Stomach smooth muscle (tissue), 2 donors: ENCODE measurements around the gene GPR32.
"Not testable (repeated sequence)": the region's sequence is repeated elsewhere in the genome, so short reads cannot be mapped to it uniquely, and the experiment has no call there.

Experiments used
- H3K27ac ChIP-seq: one replicate; pipeline ENCODE4 v1.7.0; 2013; ENCODE audit warnings: mild to moderate bottlenecking, low read length, inconsistent platforms
- H3K27me3 ChIP-seq, 2 donors: one replicate each; pipeline ENCODE4 v1.7.0; 2013; ENCODE audit warnings: low read length in 2 of 2; ENCODE audit not compliant: insufficient read depth in 2 of 2, control insufficient read depth in 1 of 2
- H3K36me3 ChIP-seq, 2 donors: one replicate each; pipeline ENCODE4 v1.7.0; 2013; ENCODE audit warnings: low read length in 2 of 2; ENCODE audit not compliant: control insufficient read depth in 2 of 2, insufficient read depth in 2 of 2
- H3K4me1 ChIP-seq: one replicate; pipeline ENCODE4 v1.7.0; 2013; ENCODE audit warnings: low read length; ENCODE audit not compliant: control insufficient read depth, insufficient read depth
- H3K4me3 ChIP-seq, 2 donors: one replicate each; pipeline ENCODE4 v1.7.0; 2013; ENCODE audit warnings: low read length in 2 of 2
- H3K9ac ChIP-seq, 2 donors: one replicate each; pipeline ENCODE4 v1.7.0; 2013; ENCODE audit warnings: low read length in 2 of 2, mild to moderate bottlenecking in 1 of 2
- H3K9me3 ChIP-seq, 2 donors: one replicate each; pipeline ENCODE4 v1.7.0; 2013; ENCODE audit warnings: low read length in 2 of 2; ENCODE audit not compliant: control insufficient read depth in 2 of 2
- donor health status: healthy.
- donor health status: Pancreatic carcinoma.

The GPR32 gene

GRCh38 chr19:50728084-50728737 lies 42.1 kb upstream of the GPR32 start:
- Histone ChIP-seq H3K4me1 (peaks cover 22% of the 10 kb centered on the region), H3K9ac (no peak overlapping the region), H3K27me3 (peaks cover 21 to 27% of the 10 kb centered on the region in 2 donors), H3K9me3 (no peaks in the 10 kb centered on the region), H3K27ac (no peak overlapping the region), H3K36me3 (no peaks in the 10 kb centered on the region), H3K4me3 (peak overlapping the region in 1 of 2 donors; percentile 22)

GRCh38 chr19:50729894-50730293 lies 40.4 kb upstream of the GPR32 start:
- peaks cover 14% of the 10 kb centered on the region for H3K4me1 ChIP-seq
- peaks cover 16 to 24% of the 10 kb centered on the region in 2 donors for H3K27me3 ChIP-seq

GRCh38 chr19:50735869-50736268 lies 34.4 kb upstream of the GPR32 start:
- H3K36me3 ChIP-seq = no peaks in the 10 kb centered on the region
- H3K9me3 ChIP-seq = no peaks in the 10 kb centered on the region
- H3K4me1 ChIP-seq = no peaks in the 10 kb centered on the region
- H3K27me3 ChIP-seq = peaks cover 17 to 18% of the 10 kb centered on the region in 2 donors
- no peak overlapping the region for H3K9ac ChIP-seq
- no peak overlapping the region for H3K27ac ChIP-seq
- H3K4me3 ChIP-seq = no peak overlapping the region

More at GRCh38 chr19:50729894-50730293, 40.4 kb upstream of the GPR32 start:
- no peak overlapping the region for H3K9ac ChIP-seq
- H3K27ac ChIP-seq = no peak overlapping the region
- no peak overlapping the region for H3K4me3 ChIP-seq
- no peaks in the 10 kb centered on the region for H3K36me3 ChIP-seq
- H3K9me3 ChIP-seq = no peaks in the 10 kb centered on the region

- Histone ChIP-seq H3K36me3 (no peaks in the 10 kb centered on the region), H3K9ac (no peak overlapping the region), H3K4me1 (no peaks in the 10 kb centered on the region), H3K27me3 (peaks cover 17 to 20% of the 10 kb centered on the region in 2 donors), H3K27ac (no peak overlapping the region), H3K4me3 (no peak overlapping the region), H3K9me3 (no peaks in the 10 kb centered on the region)
Measured at GRCh38 chr19:50736338-50736737, 33.9 kb upstream of the GPR32 start.

- no peak overlapping the region for H3K27ac ChIP-seq
- no peak overlapping the region for H3K4me3 ChIP-seq
- H3K36me3 ChIP-seq = no peaks in the 10 kb centered on the region
- H3K9ac ChIP-seq = no peak overlapping the region
- peaks cover 16 to 19% of the 10 kb centered on the region in 2 donors for H3K27me3 ChIP-seq
- no peaks in the 10 kb centered on the region for H3K4me1 ChIP-seq
- no peaks in the 10 kb centered on the region for H3K9me3 ChIP-seq
Measured at GRCh38 chr19:50739132-50739913, 30.9 kb upstream of the GPR32 start.

GRCh38 chr19:50739914-50740426 lies 30.3 kb upstream of the GPR32 start:
- Histone ChIP-seq H3K27me3 (peaks cover 16 to 19% of the 10 kb centered on the region in 2 donors), H3K4me1 (no peaks in the 10 kb centered on the region), H3K4me3 (no peak overlapping the region), H3K9me3 (no peaks in the 10 kb centered on the region), H3K36me3 (no peaks in the 10 kb centered on the region), H3K27ac (no peak overlapping the region), H3K9ac (no peak overlapping the region)

- peaks cover 15 to 16% of the 10 kb centered on the region in 2 donors for H3K27me3 ChIP-seq
- no peaks in the 10 kb centered on the region for H3K36me3 ChIP-seq
- H3K4me1 ChIP-seq = no peaks in the 10 kb centered on the region
- H3K9ac ChIP-seq = no peak overlapping the region
- no peaks in the 10 kb centered on the region for H3K9me3 ChIP-seq
- H3K27ac ChIP-seq = no peak overlapping the region
- no peak overlapping the region for H3K4me3 ChIP-seq
Measured at GRCh38 chr19:50741179-50741933, 28.9 kb upstream of the GPR32 start.

GRCh38 chr19:50743537-50743936 lies 26.7 kb upstream of the GPR32 start:
- H3K36me3 ChIP-seq = no peaks in the 10 kb centered on the region
- H3K9me3 ChIP-seq = no peaks in the 10 kb centered on the region
- no peak overlapping the region for H3K9ac ChIP-seq
- no peak overlapping the region for H3K4me3 ChIP-seq
- no peak overlapping the region for H3K27ac ChIP-seq
- no peaks in the 10 kb centered on the region for H3K4me1 ChIP-seq
- peaks cover 12 to 18% of the 10 kb centered on the region in 2 donors for H3K27me3 ChIP-seq

GRCh38 chr19:50745221-50745620 lies 25.0 kb upstream of the GPR32 start:
- Histone ChIP-seq H3K9me3 (no peaks in the 10 kb centered on the region), H3K36me3 (no peaks in the 10 kb centered on the region), H3K27me3 (peaks cover 5 to 13% of the 10 kb centered on the region in 2 donors), H3K27ac (no peak overlapping the region), H3K9ac (no peak overlapping the region), H3K4me1 (no peaks in the 10 kb centered on the region), H3K4me3 (no peak overlapping the region)

GRCh38 chr19:50747141-50747540 lies 23.1 kb upstream of the GPR32 start:
- not testable (repeated sequence) for H3K4me3 ChIP-seq, H3K9me3 ChIP-seq, H3K36me3 ChIP-seq, H3K4me1 ChIP-seq, H3K9ac ChIP-seq, H3K27ac ChIP-seq
- H3K27me3 ChIP-seq = peaks cover 3 to 10% of the 10 kb centered on the region in 2 donors
